ENCODE measurements around the gene CASP8. TPM values are rescaled to one million over a fixed set of nuclear protein-coding genes. Genes with fewer than 3 reads are reported as not detected.

Gene CASP8
- total and polyA plus RNA-seq, 2 donors (not counting 3 experiments of a cell fraction or from before 2014, with no cell fraction given), result 5.3 to 5.8 TPM

DNA sequence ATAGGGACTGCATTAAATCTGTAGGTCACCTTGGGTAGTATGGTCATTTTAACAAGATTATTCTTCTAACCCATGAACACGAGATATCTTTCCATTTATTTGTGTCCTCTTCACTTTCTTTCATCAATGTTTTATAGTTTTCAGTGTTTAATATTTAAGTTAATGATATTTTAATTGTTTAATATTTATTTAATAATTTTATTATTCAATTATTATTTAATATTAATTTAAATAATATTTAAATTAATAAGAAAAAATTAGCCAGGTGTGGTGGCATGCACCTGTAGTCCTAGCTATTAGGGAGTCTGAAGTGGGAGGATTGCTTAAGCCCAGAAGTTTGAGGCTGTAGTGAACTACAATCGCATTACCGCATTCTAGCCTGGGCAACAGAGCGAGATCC lies 44.4 kb upstream of the CASP8 start:
- H3K27me3 ChIP-seq (ENCODE audit: control insufficient read depth in 2 of 2, insufficient read depth in 2 of 2, low read length in 2 of 2), result no peaks in the 10 kb centered on the region
- H3K9me3 ChIP-seq (replicated peaks; ENCODE audit: control insufficient read depth, insufficient read depth, low read length), result no peaks in the 10 kb centered on the region
- H4K20me1 ChIP-seq (replicated peaks; ENCODE audit: control insufficient read depth, extremely low read depth, insufficient read depth, low read length), result no peaks in the 10 kb centered on the region
- no peak overlapping the region for H3K27ac ChIP-seq (ENCODE audit: insufficient read depth, low read depth, low read length)
- dilution Hi-C loops (cut with MboI; ENCODE audit: extremely low pct_ligation_motif_present, low sequenced_read_pairs), result no loop called here
- no peak for FAIRE-seq
- BruUV-seq (replicated peaks), result no TSS peak
- ChIA-PET POLR2A (no interaction called here), CTCF (no interaction called here)
- H3K4me1 ChIP-seq (ENCODE audit: control insufficient read depth, extremely low read depth, insufficient read depth, low read length), result peaks cover 32% of the 10 kb centered on the region
- intact Hi-C loops (cut with micrococcal nuclease), result no loop called here
- no peaks in the 10 kb centered on the region for H3K79me2 ChIP-seq (ENCODE audit: control insufficient read depth, insufficient read depth, low read length)
- no peaks in the 10 kb centered on the region for H3K9me1 ChIP-seq (replicated peaks; ENCODE audit: control insufficient read depth, extremely low read depth, insufficient read depth, low read length)
- TF ChIP-seq, protein P1, sequence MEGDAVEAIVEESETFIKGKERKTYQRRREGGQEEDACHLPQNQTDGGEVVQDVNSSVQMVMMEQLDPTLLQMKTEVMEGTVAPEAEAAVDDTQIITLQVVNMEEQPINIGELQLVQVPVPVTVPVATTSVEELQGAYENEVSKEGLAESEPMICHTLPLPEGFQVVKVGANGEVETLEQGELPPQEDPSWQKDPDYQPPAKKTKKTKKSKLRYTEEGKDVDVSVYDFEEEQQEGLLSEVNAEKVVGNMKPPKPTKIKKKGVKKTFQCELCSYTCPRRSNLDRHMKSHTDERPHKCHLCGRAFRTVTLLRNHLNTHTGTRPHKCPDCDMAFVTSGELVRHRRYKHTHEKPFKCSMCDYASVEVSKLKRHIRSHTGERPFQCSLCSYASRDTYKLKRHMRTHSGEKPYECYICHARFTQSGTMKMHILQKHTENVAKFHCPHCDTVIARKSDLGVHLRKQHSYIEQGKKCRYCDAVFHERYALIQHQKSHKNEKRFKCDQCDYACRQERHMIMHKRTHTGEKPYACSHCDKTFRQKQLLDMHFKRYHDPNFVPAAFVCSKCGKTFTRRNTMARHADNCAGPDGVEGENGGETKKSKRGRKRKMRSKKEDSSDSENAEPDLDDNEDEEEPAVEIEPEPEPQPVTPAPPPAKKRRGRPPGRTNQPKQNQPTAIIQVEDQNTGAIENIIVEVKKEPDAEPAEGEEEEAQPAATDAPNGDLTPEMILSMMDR (IDR thresholded peaks at IDR 0.05; ENCODE audit: extremely low read depth in 1 of 2, insufficient read depth in 1 of 2, low read depth in 1 of 2, low read length in 2 of 2), result no peak
- TF ChIP-seq EZH2 (IDR thresholded peaks at IDR 0.05; ENCODE audit: borderline replicate concordance, low read depth, low read length, severe bottlenecking) (no peak), POLR2A (IDR thresholded peaks at IDR 0.05; ENCODE audit: low read depth, low read length) (no peak), POLR2AphosphoS5 (IDR thresholded peaks at IDR 0.05; ENCODE audit: insufficient read depth, low read depth, low read length) (no peak), GATA2 (IDR thresholded peaks at IDR 0.05; ENCODE audit: insufficient read depth, insufficient read length, low read depth, low read length) (no peak), FOS (IDR thresholded peaks at IDR 0.05; ENCODE audit: borderline replicate concordance, insufficient read depth, low read length) (no peak), MYC (IDR thresholded peaks at IDR 0.05; ENCODE audit: low read depth, low read length) (no peak), JUN (IDR thresholded peaks at IDR 0.05; ENCODE audit: borderline replicate concordance, insufficient read depth, insufficient read length, low read depth) (no peak)
- TF ChIP-seq, protein P2, sequence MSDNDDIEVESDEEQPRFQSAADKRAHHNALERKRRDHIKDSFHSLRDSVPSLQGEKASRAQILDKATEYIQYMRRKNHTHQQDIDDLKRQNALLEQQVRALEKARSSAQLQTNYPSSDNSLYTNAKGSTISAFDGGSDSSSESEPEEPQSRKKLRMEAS (IDR thresholded peaks at IDR 0.05; ENCODE audit: insufficient read depth, insufficient read length), result no peak
- H3K9ac ChIP-seq (replicated peaks; ENCODE audit: extremely low read depth, insufficient read depth, low read length), result no peak overlapping the region
- H3K36me3 ChIP-seq (ENCODE audit: control insufficient read depth in 2 of 2, extremely low read depth in 1 of 2, insufficient read depth in 2 of 2, low read length in 2 of 2), result peaks cover 0 to 9% of the 10 kb centered on the region in 2 experiments
- H2AFZ ChIP-seq (ENCODE audit: low read depth, low read length), result no peak overlapping the region
- no peak for DNase-seq (ENCODE audit: low read depth, low spot score)
- H3K4me2 ChIP-seq (ENCODE audit: insufficient read depth, low read length), result no peak overlapping the region
- no peak overlapping the region for H3K4me3 ChIP-seq (replicated peaks in 1 of 3; ENCODE audit: insufficient read depth in 1 of 3, low read depth in 1 of 3, low read length in 3 of 3)
